ENCODE results near the gene SPRED3.
"Not testable (repeated sequence)": the region's sequence is repeated elsewhere in the genome, so short reads cannot be mapped to it uniquely, and the experiment has no call there.

SPRED3 gene

DNA sequence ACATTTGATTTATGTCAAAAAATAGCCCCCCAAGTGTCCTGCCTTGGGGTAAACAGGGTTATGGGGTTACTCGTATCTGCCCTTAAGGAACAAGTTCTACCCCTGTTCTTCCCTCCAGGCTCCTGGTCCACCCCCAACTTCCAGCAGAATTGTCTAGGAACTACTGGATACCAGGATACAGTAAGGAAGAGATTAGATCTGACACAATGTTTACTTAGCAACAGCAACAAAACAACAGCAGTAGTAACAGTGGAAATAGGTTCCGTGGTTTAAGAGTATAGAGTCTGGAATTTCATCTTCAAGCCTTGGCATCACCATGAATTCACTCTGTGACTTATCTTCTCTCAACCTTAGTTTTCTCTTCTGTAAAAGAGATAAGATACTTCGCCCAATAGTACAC lies 12.7 kb downstream of the SPRED3 start:
- ChIA-PET POLR2A (no interaction called here), CTCF (interaction anchor here (1.1 kb wide), 1 partner anchor 13 kb away, joined by 3 read pairs; the partner anchor contains the start of genes GGN and SPRED3)
- TF ChIP-seq, protein P1, sequence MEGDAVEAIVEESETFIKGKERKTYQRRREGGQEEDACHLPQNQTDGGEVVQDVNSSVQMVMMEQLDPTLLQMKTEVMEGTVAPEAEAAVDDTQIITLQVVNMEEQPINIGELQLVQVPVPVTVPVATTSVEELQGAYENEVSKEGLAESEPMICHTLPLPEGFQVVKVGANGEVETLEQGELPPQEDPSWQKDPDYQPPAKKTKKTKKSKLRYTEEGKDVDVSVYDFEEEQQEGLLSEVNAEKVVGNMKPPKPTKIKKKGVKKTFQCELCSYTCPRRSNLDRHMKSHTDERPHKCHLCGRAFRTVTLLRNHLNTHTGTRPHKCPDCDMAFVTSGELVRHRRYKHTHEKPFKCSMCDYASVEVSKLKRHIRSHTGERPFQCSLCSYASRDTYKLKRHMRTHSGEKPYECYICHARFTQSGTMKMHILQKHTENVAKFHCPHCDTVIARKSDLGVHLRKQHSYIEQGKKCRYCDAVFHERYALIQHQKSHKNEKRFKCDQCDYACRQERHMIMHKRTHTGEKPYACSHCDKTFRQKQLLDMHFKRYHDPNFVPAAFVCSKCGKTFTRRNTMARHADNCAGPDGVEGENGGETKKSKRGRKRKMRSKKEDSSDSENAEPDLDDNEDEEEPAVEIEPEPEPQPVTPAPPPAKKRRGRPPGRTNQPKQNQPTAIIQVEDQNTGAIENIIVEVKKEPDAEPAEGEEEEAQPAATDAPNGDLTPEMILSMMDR (IDR thresholded peaks at IDR 0.05; ENCODE audit: insufficient read depth, low read length, missing control alignments) = no peak
- DNase-seq (ENCODE audit: low read depth, low spot score) = no peak
- H3K4me3 ChIP-seq (ENCODE audit: low read depth, low read length) = no peak overlapping the region

DNA sequence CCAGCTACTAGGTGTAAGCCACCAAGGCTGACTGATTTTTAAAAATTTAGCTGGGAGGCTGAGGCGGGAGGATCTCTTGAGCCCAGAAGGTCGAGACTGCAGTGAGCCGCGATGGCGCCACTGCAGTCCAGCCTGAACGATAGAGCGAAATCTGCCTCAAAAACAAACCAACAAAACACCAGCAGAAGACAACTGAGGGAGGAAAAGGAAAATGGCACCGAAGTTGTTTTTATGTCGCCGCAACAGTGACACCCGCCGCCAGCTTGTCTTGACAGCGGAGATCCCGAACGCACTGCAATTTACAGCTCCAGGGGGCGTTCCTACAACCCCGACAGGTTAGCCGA lies 14.1 kb downstream of the SPRED3 start:
- DNase-seq (ENCODE audit: low read depth, low spot score) = no peak
- CTCF ChIA-PET = interaction anchor here (0.6 to 6.9 kb wide), 46 partner anchors 9 to 730 kb away, joined by 3 to 112 read pairs (median 4); partner anchors contain the start of genes EIF3K, GGN, MAP4K1 and MRPS12
- TF ChIP-seq, protein P1 (IDR thresholded peaks at IDR 0.05; ENCODE audit: insufficient read depth, low read length, missing control alignments) = no peak
- POLR2A ChIA-PET = interaction anchor here (0.8 to 1.5 kb wide), 8 partner anchors 9 to 245 kb away, joined by 3 to 7 read pairs (median 4); partner anchors contain the start of genes ACTN4, EIF3K and PSMD8
- H3K4me3 ChIP-seq (ENCODE audit: low read depth, low read length) = peak overlapping the region; percentile 58

DNA sequence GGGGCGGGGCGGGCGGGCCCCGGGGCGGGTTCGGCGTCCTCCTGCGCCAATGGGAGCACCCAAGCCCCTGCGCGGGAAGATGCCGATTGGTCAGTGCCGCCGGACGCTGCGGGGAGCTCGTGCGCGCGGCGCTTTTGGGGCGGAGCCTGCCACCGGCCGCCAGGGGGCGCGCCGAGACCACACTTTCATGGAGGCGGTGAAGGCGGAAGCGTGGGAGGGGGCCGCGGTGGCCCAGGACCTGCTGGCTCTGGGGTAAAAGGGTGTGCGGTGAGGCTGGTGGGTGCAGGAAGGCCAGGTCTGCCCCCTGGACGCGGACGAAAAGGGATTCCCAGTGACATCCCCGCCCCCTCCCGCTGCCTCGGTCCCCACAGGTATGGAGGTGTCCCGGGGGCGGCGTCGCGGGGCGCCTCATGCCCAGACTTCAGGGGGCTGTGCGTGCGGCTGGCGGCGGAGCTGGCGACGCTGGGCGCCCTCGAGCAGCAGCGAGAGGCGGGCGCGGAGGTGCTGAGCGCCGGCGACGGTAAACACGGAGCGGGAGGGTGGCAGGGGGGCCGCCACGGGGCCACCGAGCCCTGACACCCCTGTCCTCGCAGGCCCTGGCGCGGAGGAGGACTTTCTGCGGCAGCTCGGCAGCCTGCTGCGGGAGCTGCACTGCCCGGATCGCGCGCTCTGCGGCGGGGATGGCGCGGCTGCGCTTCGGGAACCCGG lies 14.6 kb downstream of the SPRED3 start, which contains the start of gene FAM98C:
Gene FAM98C, plus strand, starts transcription at position 127 of the 708 bp plus-strand sequence. Its CDS starts 61 bp downstream, at position 188.
- ChIA-PET CTCF (interaction anchor here (0.6 to 6.9 kb wide), 50 partner anchors 9 to 730 kb away, joined by 3 to 112 read pairs (median 4); partner anchors contain the start of genes EIF3K, GGN, MAP4K1 and MRPS12), POLR2A (interaction anchor here (0.8 to 1.5 kb wide), 8 partner anchors 8 to 244 kb away, joined by 3 to 7 read pairs (median 4); partner anchors contain the start of genes ACTN4, EIF3K and PSMD8)
- TF ChIP-seq, protein P1 (IDR thresholded peaks at IDR 0.05; ENCODE audit: insufficient read depth, low read length, missing control alignments) = peak; percentile 90
- H3K4me3 ChIP-seq (ENCODE audit: low read depth, low read length) = peak within 1 kb of the TSS; percentile 95
- peak; percentile 46 for DNase-seq (ENCODE audit: low read depth, low spot score)

DNA sequence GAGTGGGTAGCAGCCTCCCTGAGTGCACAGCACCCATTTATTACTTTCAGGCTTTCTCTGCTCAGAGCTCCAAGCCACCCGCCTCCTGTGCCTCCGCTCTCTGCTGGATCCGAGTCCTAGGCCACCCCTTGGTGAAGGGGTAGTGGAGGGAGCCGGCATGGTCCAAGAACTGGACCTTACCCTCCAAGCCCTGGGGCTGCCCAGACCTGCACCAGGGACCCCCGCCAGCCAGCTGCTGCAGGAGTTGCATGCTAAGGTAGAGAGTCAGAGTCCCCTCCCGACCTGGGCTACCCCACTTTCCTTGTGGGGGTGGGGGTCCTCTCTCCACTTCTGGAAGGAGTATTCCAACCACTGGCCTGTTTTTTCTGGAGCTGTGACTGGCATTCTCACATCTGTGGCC lies 16.4 kb downstream of the SPRED3 start:
- no peak for DNase-seq (ENCODE audit: low read depth, low spot score)
- TF ChIP-seq, protein P1 (IDR thresholded peaks at IDR 0.05; ENCODE audit: insufficient read depth, low read length, missing control alignments) = no peak
- POLR2A ChIA-PET = no interaction called here
- CTCF ChIA-PET = interaction anchor here (0.6 to 6.9 kb wide), 8 partner anchors 11 to 527 kb away, joined by 3 to 112 read pairs (median 17); partner anchors contain the start of genes MRPS12 and SARS2
- H3K4me3 ChIP-seq (ENCODE audit: low read depth, low read length) = no peak overlapping the region

DNA sequence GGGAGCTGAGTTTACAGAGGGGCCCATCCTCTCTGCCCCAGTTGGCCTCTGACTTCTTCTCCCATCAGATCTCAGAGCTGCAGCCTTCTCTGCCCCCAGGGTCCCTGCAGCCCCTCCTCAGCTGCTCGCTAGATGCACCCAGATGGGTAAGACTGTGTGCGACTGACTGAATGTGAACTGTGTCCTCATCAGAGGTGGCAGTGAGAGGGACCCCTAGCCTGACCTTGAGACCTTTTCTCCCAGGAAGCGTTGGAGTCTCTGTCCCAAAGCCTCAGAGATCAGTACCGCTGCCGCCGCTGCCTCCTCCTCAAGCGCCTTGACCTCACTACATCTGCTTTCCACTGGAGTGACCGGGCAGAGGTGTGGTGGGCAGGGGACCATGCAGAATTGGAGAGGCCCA lies 16.8 kb downstream of the SPRED3 start:
- ChIA-PET POLR2A (no interaction called here), CTCF (interaction anchor here (0.6 to 6.9 kb wide), 5 partner anchors 11 to 526 kb away, joined by 3 to 112 read pairs (median 50); partner anchors contain the start of genes MRPS12 and SARS2)
- TF ChIP-seq, protein P1 (IDR thresholded peaks at IDR 0.05; ENCODE audit: insufficient read depth, low read length, missing control alignments) = no peak
- no peak for DNase-seq (ENCODE audit: low read depth, low spot score)
- H3K4me3 ChIP-seq (ENCODE audit: low read depth, low read length) = no peak overlapping the region

DNA sequence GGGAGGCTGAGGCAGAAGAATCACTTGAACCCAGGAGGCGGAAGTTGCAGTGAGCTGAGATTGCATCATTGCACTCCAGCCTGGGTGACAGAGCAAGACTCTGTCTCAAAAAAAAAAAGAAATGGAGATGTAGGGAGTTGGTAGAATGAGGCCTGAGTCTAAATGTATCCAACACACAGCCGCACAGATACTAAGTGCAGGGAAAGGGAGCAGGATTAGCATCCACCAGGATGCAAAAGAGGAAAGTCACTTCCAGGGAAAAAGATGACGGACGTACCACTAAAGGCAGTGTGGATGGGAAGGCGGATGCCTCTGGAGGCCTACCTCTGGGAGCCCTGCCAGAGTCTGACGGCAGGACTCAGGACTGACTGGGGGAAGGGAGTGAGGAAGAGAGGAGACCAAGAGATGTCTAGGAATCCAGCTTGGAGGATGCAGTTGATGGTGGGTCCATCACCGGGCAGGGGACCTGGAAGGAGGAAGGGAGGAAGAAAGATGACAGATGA lies 21.2 kb downstream of the SPRED3 start:
- ChIA-PET CTCF (no interaction called here), POLR2A (no interaction called here)
- TF ChIP-seq, protein P1 (IDR thresholded peaks at IDR 0.05; ENCODE audit: insufficient read depth, low read length, missing control alignments) = no peak
- no peak overlapping the region for H3K4me3 ChIP-seq (ENCODE audit: low read depth, low read length)
- DNase-seq (ENCODE audit: low read depth, low spot score) = no peak

DNA sequence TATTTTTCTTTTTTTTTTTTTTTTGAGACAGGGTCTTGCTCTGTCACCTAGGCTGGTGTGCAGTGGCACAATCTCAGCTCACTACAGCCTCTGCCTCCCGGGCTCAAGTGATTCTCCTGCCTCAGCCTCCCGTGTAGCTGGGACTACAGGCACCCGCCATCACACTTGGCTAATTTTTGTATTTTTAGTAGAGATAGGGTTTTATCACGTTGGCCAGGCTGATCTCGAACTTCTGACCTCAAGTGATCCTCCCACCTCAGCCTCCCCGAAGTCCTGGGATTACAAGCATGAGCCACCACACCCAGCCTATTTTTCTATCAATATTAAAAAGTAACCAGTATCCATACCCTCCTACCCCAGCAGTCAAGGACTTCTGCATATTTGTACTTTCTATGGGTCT lies 21.9 kb downstream of the SPRED3 start:
- ChIA-PET POLR2A (interaction anchor here (0.5 kb wide), 1 partner anchor 217 kb away, joined by 5 read pairs; no protein-coding TSS in a partner anchor), CTCF (interaction anchor here (3.7 kb wide), 1 partner anchor 7 kb away, joined by 27 read pairs; the partner anchor contains the start of gene FAM98C)

More for the DNA sequence above, 21.9 kb downstream of the SPRED3 start:
- DNase-seq (ENCODE audit: low read depth, low spot score); H3K4me3 ChIP-seq (ENCODE audit: low read depth, low read length): not testable (repeated sequence)

Data from AG04449 (cell line).